HG03108 (cell line): ENCODE results near the gene COL5A3.
"Not testable (repeated sequence)": the region's sequence is repeated elsewhere in the genome, so short reads cannot be mapped to it uniquely, and the experiment has no call there.

Experiments
- ATAC-seq: cut with Tn5 transposase; IDR thresholded peaks from one replicate; pipeline ENCODE4 v1.9.1; 2021; ENCODE audit warnings: moderate library complexity; ENCODE audit not compliant: unreplicated experiment

Gene COL5A3

GRCh38 chr19:9940778-9941177 is 69.5 kb downstream of the COL5A3 start:
- no peak for ATAC-seq

- no peak for ATAC-seq
Measured at GRCh38 chr19:9939301-9939913, 70.9 kb downstream of the COL5A3 start.

- ATAC-seq, result no peak
Measured at GRCh38 chr19:9937001-9937411, 73.3 kb downstream of the COL5A3 start.

- no peak for ATAC-seq
Measured at GRCh38 chr19:9936326-9937000, 73.8 kb downstream of the COL5A3 start, which contains the start of gene OLFM2. TSS of gene OLFM2 (minus strand) at chr19:9936515. CDS start at chr19:9936366, 149 bp downstream.

GRCh38 chr19:9935506-9936325 is 74.6 kb downstream of the COL5A3 start:
- no peak for ATAC-seq

GRCh38 chr19:9934132-9934950 is 76.0 kb downstream of the COL5A3 start:
- no peak for ATAC-seq

GRCh38 chr19:9932835-9933234 is 77.5 kb downstream of the COL5A3 start:
- ATAC-seq, result no peak

- ATAC-seq, result no peak
Measured at GRCh38 chr19:9931629-9932028, 78.7 kb downstream of the COL5A3 start.

GRCh38 chr19:9923440-9923839 is 86.9 kb downstream of the COL5A3 start:
- ATAC-seq, result no peak

- ATAC-seq, result not testable (repeated sequence)
Measured at GRCh38 chr19:9922782-9923379, 87.4 kb downstream of the COL5A3 start.

GRCh38 chr19:9917321-9917720 is 93.0 kb downstream of the COL5A3 start:
- ATAC-seq, result no peak

GRCh38 chr19:9916719-9917118 is 93.6 kb downstream of the COL5A3 start:
- no peak for ATAC-seq

- ATAC-seq, result no peak
Measured at GRCh38 chr19:9914315-9915207, 95.7 kb downstream of the COL5A3 start.

GRCh38 chr19:9914001-9914314 is 96.3 kb downstream of the COL5A3 start:
- ATAC-seq, result no peak

GRCh38 chr19:9913237-9914000 is 96.9 kb downstream of the COL5A3 start:
- ATAC-seq, result no peak

- no peak for ATAC-seq
Measured at GRCh38 chr19:9912551-9913236, 97.6 kb downstream of the COL5A3 start.

GRCh38 chr19:9911524-9912185 is 98.6 kb downstream of the COL5A3 start:
- ATAC-seq, result no peak

GRCh38 chr19:9910625-9911024 is 99.7 kb downstream of the COL5A3 start:
- ATAC-seq, result no peak
